Dendritic cell treated with granulocyte-macrophage colony-stimulating factor and Interleukin-4, amounts not matched to agents 40 ng/mL and 50 ng/mL, for 4 days (primary cell): Measurements from ENCODE around the gene CRBN.

Experiments used
- H3K27ac Mint-ChIP-seq: one replicate; pipeline ENCODE4 v1.8.0; 2022; ENCODE audit warnings: mild to moderate bottlenecking, mixed read lengths
- H3K27me3 Mint-ChIP-seq: one replicate; pipeline ENCODE4 v1.8.0; 2022; ENCODE audit warnings: mild to moderate bottlenecking, mixed read lengths
- H3K36me3 Mint-ChIP-seq: one replicate; pipeline ENCODE4 v1.8.0; 2022; ENCODE audit warnings: low read depth, mixed read lengths
- H3K4me1 Mint-ChIP-seq: one replicate; pipeline ENCODE4 v1.8.0; 2022; ENCODE audit warnings: low read depth, mixed read lengths
- H3K4me3 Mint-ChIP-seq: one replicate; pipeline ENCODE4 v1.8.0; 2022; ENCODE audit warnings: mild to moderate bottlenecking, moderate library complexity, mixed read lengths
- H3K9me3 Mint-ChIP-seq: one replicate; pipeline ENCODE4 v1.8.0; 2022; ENCODE audit warnings: mixed read lengths
- intact Hi-C: fragments of 100-400 bp; cut with micrococcal nuclease; formaldehyde crosslinking; loops from one replicate; pipeline ENCODE4 v1.15.0; 2022

Gene CRBN

DNA sequence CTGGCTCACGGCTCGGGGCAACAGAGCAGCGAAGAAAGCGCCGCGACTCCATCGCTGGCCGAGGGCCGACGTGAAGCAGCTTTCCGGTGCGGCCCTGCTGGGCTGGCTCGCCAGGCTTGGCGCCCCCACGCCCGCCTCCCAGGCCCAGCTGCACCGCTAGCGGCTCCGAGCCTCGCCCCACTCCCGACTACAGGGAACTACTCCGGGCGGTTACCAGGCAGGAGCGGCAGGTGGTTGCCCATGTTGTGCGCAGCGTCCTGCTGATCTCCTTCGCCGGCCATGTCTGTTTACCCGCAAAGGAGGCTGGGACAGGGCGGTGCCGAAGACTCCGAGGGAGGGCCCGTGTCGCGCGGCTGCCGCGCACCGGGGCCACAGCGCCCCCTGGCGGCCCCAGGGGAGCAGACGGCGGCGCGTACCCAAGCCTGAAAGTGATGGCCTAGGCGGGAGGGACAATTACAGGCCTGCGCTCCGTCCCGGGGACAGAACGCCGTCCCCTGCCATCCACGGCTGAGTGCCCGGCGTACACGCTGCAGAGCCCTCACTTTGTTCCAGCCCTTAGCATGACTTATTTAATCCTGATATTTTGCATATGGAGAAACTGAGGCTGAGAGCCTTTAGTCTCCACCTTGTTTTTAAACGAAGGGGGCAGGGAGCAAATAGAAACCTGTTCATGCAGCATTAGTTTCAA lies at the start of gene CRBN:
CRBN (minus strand) TSS at position 285 of the 688 bp plus-strand sequence; CDS start at position 281, 4 bp downstream.
- peak within 1 kb of the TSS; percentile 86 for H3K27ac Mint-ChIP-seq
- intact Hi-C loops, result loop anchor here (2.0 kb wide), 1 partner anchor 53 kb away; the partner anchor contains the start of gene TRNT1
- peaks cover 2% of the 10 kb centered on the region for H3K27me3 Mint-ChIP-seq
- no peaks in the 10 kb centered on the region for H3K9me3 Mint-ChIP-seq
- H3K36me3 Mint-ChIP-seq, result peaks cover 22% of the 10 kb centered on the region
- H3K4me1 Mint-ChIP-seq, result peaks cover 35% of the 10 kb centered on the region
- peak within 1 kb of the TSS; percentile 83 for H3K4me3 Mint-ChIP-seq

DNA sequence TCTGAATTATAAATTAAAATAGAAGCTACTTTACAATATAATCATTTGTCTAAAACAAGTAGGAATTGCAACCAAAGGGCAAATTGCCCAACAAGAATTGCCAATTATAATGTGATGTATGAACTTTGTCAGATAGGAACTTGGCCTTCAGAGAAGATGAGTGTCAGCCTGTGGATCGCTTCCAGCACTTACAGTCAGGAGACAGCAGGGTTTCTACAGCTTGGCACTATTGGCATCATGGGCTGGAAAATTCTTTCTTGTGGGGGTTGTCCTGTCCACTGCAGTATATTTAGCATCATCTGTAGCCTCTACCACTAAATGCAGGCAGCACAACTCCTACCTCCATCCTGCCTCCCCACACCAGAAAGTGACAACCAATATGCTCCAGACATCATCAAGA lies 48.1 kb upstream of the CRBN start:
- no peaks in the 10 kb centered on the region for H3K4me1 Mint-ChIP-seq
- H3K9me3 Mint-ChIP-seq, result peaks cover 22% of the 10 kb centered on the region
- H3K27me3 Mint-ChIP-seq, result no peaks in the 10 kb centered on the region
- H3K27ac Mint-ChIP-seq, result no peak overlapping the region
- H3K36me3 Mint-ChIP-seq, result no peaks in the 10 kb centered on the region
- H3K4me3 Mint-ChIP-seq, result no peak overlapping the region
- intact Hi-C loops, result no loop called here

DNA sequence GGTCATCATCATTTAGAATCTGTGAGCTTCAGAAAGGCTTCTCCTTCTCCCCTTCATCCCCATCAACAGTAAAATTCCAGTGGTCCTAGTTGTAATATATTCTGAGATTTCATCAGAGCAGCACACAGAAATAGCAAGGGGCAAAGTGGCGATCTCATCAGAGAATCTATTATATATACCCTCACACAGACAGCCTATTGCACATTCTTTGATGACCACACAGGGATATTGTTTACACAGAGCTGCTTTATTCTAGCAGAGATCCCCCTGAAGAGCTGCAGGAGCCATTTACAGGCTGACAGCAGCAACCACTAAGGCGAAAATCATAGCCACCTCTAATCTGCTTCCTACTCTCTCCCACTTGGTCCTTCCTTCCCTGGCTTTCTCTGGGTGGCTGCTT lies 42.0 kb upstream of the CRBN start:
- Mint-ChIP-seq H3K4me3 (no peak overlapping the region), H3K4me1 (no peaks in the 10 kb centered on the region), H3K9me3 (no peaks in the 10 kb centered on the region), H3K36me3 (no peaks in the 10 kb centered on the region), H3K27me3 (no peaks in the 10 kb centered on the region), H3K27ac (no peak overlapping the region)
- intact Hi-C loops, result no loop called here

DNA sequence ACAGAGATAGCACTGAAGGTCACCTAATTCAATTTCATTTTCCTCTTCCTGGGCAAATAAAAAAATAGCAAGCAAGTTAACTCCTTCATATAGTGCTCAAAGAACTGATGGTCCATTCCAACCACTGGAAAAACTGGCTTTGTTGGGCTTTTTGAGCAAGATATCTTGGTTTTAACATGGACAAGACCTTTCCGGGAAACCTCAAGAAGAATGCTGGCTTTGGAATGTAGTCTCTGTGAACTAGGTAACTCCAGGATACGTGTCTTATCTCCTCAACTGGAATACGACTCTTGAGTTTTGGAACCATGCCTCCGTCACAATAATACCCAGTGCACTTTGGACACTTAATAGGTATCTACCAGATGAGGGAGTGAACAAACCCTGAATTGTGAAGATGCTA lies 36.9 kb upstream of the CRBN start:
- no peak overlapping the region for H3K27ac Mint-ChIP-seq
- no peaks in the 10 kb centered on the region for H3K27me3 Mint-ChIP-seq
- no peak overlapping the region for H3K4me3 Mint-ChIP-seq
- peaks cover 10% of the 10 kb centered on the region for H3K9me3 Mint-ChIP-seq
- H3K36me3 Mint-ChIP-seq, result no peaks in the 10 kb centered on the region
- intact Hi-C loops, result no loop called here
- no peaks in the 10 kb centered on the region for H3K4me1 Mint-ChIP-seq

DNA sequence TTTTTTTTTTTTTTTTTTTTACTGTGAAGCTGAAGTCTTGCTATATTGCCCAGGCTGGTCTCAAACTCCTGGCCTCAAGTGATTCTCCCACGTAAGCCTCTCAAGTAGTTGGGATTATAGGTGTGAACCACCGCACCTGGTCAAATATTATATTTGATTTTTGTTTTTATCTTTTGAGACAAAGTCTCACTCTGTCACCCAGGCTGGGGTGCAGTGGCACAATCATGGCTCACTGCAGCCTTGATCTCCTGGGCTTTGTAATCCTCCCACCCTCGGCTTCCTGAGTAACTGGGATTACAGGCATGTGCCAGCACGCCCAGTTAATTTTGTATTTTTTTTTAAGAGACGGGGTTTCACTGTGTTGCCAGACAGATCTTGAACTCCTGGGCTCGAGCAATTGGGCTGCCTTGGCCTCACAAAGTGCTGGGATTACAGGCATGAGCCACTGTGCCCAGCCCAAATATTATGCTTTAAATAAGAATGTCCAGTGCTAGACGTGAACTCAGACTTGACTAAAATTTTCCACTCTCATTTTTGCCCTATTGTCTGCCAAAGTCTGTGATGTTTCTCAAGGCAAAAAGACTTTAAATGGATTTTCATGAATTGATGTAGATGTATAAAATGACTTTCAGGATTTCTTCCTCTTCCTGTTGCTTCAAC lies 33.4 kb upstream of the CRBN start:
- intact Hi-C loops, result no loop called here
- Mint-ChIP-seq H3K36me3 (no peaks in the 10 kb centered on the region), H3K4me3 (no peak overlapping the region), H3K27ac (no peak overlapping the region), H3K9me3 (peaks cover 10% of the 10 kb centered on the region), H3K27me3 (no peaks in the 10 kb centered on the region), H3K4me1 (no peaks in the 10 kb centered on the region)

DNA sequence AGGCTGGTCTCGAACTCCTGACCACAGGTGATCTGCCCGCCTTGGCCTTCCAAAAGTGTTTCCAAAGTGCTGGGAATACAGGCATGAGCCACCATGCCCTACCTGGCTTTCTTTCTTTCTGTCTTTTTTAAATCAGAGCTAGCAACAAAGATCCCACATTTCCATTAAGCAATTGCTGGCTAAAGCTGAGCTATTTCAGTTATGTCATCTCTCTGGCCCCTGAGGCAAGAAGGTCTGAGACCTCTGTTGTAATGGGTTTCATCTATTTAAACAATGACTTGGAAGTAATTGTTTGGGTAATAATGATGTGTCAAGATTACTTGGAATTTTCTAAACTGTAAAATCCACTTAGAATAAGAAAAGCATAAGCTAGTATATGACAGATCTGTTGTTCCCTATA lies 30.2 kb upstream of the CRBN start:
- H3K9me3 Mint-ChIP-seq, result peaks cover 3% of the 10 kb centered on the region
- H3K4me3 Mint-ChIP-seq, result no peak overlapping the region
- H3K36me3 Mint-ChIP-seq, result no peaks in the 10 kb centered on the region
- no peak overlapping the region for H3K27ac Mint-ChIP-seq
- H3K27me3 Mint-ChIP-seq, result no peaks in the 10 kb centered on the region
- no peaks in the 10 kb centered on the region for H3K4me1 Mint-ChIP-seq
- intact Hi-C loops, result no loop called here

DNA sequence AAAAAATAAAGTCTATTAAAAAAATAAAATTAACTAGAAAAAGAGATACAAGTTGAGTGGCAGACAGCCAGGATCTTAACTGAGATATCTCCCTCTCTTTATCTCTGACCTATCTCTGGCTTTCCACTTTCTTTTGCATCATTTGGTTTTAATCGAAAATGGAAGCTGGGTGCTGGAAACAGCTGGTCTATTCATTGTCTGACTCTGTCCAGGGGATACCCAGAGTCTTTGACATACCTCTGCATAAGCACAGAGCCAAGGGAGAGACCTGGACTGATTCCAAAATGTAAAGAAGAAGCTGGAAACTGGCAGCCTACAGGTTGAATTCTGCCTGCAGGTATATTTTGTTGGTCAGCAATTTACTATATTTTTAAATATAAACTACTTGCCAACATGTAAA lies 29.6 kb upstream of the CRBN start:
- no peak overlapping the region for H3K27ac Mint-ChIP-seq
- H3K36me3 Mint-ChIP-seq, result no peaks in the 10 kb centered on the region
- no peak overlapping the region for H3K4me3 Mint-ChIP-seq
- no peaks in the 10 kb centered on the region for H3K9me3 Mint-ChIP-seq
- H3K27me3 Mint-ChIP-seq, result no peaks in the 10 kb centered on the region
- intact Hi-C loops, result no loop called here
- H3K4me1 Mint-ChIP-seq, result no peaks in the 10 kb centered on the region

DNA sequence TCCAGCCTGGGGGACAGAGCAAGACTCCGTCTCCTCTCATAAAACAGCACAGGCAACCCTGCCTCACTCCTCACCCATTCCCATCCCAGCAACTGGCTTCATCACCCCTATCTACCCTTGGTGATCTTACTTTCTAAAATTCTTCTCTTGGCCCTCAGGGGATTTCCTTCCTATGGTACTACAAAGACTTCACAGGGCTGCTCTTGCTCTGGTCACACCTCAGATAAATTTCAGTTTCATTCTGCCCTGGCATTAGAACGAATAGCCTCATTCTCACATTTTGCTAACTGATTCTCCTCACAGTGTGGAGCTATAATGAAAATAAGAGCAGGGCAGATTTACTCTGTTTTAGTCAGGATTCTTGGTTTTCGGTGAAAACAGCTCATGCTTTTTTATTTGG lies 22.1 kb upstream of the CRBN start:
- Mint-ChIP-seq H3K4me1 (no peaks in the 10 kb centered on the region), H3K36me3 (no peaks in the 10 kb centered on the region), H3K4me3 (no peak overlapping the region), H3K27ac (no peak overlapping the region), H3K9me3 (no peaks in the 10 kb centered on the region), H3K27me3 (peaks cover 5% of the 10 kb centered on the region)
- intact Hi-C loops, result loop anchor here (5.0 kb wide), 1 partner anchor 1071 kb away; no protein-coding TSS in a partner anchor

DNA sequence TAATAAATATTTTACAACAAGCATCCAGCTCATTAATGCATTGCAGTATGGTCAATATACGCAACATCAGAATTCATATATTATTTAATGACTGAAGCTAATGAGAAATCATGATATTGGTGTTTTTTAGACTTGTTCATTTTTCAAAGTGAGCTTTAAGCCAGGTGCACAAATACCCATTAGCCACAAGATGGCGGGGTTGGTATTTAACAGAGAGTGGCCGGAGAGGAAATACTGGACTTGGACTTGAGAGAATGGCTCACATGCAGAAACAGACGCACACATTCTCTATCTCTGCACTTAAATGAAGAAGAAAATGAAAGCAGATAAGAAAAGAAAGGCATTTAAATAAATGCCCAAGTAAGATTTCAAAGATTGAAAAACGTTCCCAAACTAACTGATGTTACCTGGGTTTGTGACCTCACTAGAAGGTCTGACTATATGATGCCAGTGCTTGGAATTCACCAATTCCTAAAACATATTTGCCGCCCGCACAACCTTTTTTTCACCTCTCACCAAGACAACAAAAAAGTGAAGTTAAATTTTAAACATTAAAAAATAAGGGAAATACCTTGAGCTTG lies 21.2 kb upstream of the CRBN start:
- no peak overlapping the region for H3K27ac Mint-ChIP-seq
- peaks cover 5% of the 10 kb centered on the region for H3K27me3 Mint-ChIP-seq
- intact Hi-C loops, result loop anchor here (1.0 to 5.0 kb wide), 3 partner anchors 798 to 1090 kb away; no protein-coding TSS in a partner anchor
- H3K9me3 Mint-ChIP-seq, result no peaks in the 10 kb centered on the region
- H3K4me1 Mint-ChIP-seq, result no peaks in the 10 kb centered on the region
- no peaks in the 10 kb centered on the region for H3K36me3 Mint-ChIP-seq
- no peak overlapping the region for H3K4me3 Mint-ChIP-seq

DNA sequence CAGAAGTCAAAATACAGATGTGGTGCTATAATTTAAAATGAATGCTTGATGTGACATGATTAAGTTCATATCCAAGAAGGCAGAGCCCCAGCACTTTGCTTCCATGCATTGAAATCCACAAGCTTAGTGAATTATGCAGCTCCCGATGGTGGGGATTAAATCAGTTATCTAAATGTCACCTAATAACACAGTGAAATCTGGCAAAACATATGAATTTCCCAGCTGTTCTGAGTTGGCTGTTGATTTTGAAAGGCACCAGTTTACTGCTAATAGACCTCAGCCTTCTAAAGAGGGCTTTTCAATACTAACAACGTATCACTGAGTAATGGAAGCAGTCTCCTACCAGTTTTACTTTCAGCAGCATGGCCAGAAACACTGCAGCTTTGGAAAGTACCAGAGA lies 19.8 kb upstream of the CRBN start:
- Mint-ChIP-seq H3K36me3 (no peaks in the 10 kb centered on the region), H3K27ac (no peak overlapping the region), H3K9me3 (no peaks in the 10 kb centered on the region), H3K4me3 (no peak overlapping the region), H3K27me3 (peaks cover 5% of the 10 kb centered on the region), H3K4me1 (no peaks in the 10 kb centered on the region)
- intact Hi-C loops, result no loop called here

DNA sequence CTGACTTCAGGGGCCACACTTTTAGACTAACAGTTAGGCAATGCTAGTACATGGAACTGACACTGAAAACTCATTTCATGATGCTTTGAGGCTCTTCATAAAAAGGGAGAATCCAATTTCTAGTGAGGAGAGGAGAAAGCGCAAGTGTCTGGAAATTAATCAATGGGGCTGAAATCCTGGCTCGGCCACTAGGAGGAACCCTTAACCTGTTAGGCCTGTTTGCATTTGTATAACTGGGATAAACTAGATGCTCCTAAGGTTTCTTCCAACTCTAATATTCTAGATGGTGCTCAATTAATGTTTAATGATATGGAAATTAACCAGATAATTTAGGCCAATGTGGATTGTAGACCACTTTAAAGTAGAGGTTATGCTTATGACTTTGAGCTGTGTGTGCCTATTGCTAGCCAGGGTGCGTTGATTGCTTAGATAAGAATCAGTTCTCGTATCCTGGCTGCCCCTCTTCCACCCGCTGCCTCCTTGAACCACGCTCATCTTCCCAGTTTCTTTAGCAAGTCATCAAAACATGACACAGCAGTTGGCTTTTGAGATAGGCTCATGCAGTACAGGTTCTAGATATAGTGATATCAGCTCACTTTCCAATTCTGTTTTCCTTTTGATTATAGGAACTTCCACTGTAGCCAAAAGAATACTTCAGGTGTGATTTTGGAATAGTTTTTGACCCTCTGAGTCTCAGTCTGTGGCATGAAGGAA lies 16.8 kb upstream of the CRBN start:
- no peaks in the 10 kb centered on the region for H3K4me1 Mint-ChIP-seq
- intact Hi-C loops, result no loop called here
- no peak overlapping the region for H3K27ac Mint-ChIP-seq
- H3K4me3 Mint-ChIP-seq, result no peak overlapping the region
- no peaks in the 10 kb centered on the region for H3K36me3 Mint-ChIP-seq
- no peaks in the 10 kb centered on the region for H3K9me3 Mint-ChIP-seq
- peaks cover 2% of the 10 kb centered on the region for H3K27me3 Mint-ChIP-seq

DNA sequence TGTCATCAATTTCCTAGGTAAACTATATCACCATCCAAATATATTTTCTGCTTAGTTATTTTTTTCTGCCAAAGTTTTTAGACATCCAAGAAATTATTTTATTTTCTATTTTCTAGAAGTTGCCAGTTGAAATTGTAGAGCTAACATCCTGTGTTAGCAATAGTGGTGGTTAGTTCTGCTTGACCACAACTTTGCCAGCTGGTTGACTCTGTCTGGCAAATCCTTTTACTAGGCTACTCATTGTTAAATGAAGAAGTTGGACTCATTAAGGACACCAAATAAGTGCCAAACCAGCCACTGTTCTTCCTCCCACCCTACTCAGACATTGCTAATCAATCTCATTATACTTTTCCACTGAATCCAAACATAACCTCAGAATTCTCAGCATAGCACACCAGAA lies 15.4 kb upstream of the CRBN start:
- H3K36me3 Mint-ChIP-seq, result no peaks in the 10 kb centered on the region
- H3K4me3 Mint-ChIP-seq, result no peak overlapping the region
- H3K4me1 Mint-ChIP-seq, result no peaks in the 10 kb centered on the region
- no peaks in the 10 kb centered on the region for H3K27me3 Mint-ChIP-seq
- H3K27ac Mint-ChIP-seq, result no peak overlapping the region
- intact Hi-C loops, result no loop called here
- no peaks in the 10 kb centered on the region for H3K9me3 Mint-ChIP-seq

DNA sequence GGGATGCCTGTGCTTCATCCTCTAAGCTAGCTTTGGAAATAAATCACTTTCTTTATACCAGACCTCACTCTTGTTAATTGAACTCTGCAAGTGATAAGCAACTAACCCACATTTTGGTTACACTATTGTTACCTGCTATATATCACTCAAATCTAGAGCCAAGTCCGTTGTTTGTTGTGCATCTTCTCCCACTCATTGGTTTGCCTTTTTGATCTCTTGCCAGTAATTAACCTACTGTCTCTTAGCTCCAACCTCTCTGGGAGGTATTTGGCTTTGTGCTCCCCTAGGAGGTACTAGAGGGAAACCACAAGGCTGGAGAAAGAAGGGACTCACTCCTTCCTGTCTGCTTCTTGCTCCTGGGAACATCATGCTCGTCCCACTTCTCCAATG lies 12.8 kb upstream of the CRBN start:
- H3K4me1 Mint-ChIP-seq, result no peaks in the 10 kb centered on the region

DNA sequence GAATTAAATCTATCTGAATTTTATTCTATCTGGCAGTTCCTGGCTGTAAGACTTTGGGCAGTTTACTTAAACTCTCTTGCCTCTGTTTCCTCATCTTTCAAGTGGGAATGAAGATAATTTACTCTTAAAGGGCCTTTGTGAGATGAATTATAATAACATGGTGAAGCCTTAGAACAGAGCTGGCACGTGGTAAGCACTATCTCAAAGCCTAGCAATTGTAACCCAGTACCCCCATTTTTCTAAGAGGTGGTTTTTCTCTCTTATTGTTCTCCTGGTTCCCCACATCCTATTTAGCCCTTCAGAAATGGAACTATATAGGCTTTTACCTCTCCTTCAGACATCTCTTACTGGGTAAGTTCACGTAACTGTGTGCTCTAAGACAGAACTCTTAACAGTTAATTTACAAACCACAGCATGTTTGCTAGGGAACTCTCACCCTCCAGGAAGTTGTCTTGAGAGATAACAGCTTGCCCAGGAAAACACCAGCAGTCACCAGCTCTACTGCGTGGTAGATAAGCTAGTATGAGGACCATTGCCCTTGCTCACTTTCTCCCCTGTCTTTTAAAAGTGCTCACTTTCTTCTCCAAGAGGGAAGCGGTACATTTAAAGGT lies 12.3 kb upstream of the CRBN start:
- Mint-ChIP-seq H3K4me1 (no peaks in the 10 kb centered on the region), H3K4me3 (no peak overlapping the region), H3K9me3 (peaks cover 10% of the 10 kb centered on the region), H3K27me3 (no peaks in the 10 kb centered on the region), H3K27ac (no peak overlapping the region), H3K36me3 (no peaks in the 10 kb centered on the region)
- intact Hi-C loops, result no loop called here

More for the DNA sequence above, 12.8 kb upstream of the CRBN start:
- H3K36me3 Mint-ChIP-seq, result no peaks in the 10 kb centered on the region
- no peak overlapping the region for H3K27ac Mint-ChIP-seq
- H3K4me3 Mint-ChIP-seq, result no peak overlapping the region
- H3K9me3 Mint-ChIP-seq, result peaks cover 8% of the 10 kb centered on the region
- intact Hi-C loops, result no loop called here
- H3K27me3 Mint-ChIP-seq, result no peaks in the 10 kb centered on the region
